ENCODE data around the gene HES2.

- TF ChIP-seq EP300 (IDR thresholded peaks at IDR 0.05) (no peak), CTCF (IDR thresholded peaks at IDR 0.05) (no peak), POLR2AphosphoS5 (IDR thresholded peaks at IDR 0.05) (no peak), POLR2A (IDR thresholded peaks at IDR 0.05) (no peak)
Observed at GRCh38 chr1:6373961-6374720, 45.6 kb downstream of the HES2 start.

Measured in gastroesophageal sphincter (tissue), 3 donors.